Vagina (tissue), 2 donors: ENCODE data around the gene TMEM220.

Source experiments
- CTCF ChIP-seq, 3 experiments: fragments of 450-650 bp in 2 of 3; fragments of 200-600 bp in 1 of 3; sonication (generic) in 1 of 3; IDR thresholded peaks; one replicate each; pipeline ENCODE4 v1.5.1; 2017 to 2019; ENCODE audit warnings: antibody characterized with exemption in 3 of 3, mild to moderate bottlenecking in 2 of 3, moderate library complexity in 2 of 3
- POLR2A ChIP-seq, 2 donors: fragments of 450-650 bp; IDR thresholded peaks; one replicate each; pipeline ENCODE4 v1.6.1; 2017; ENCODE audit warnings: antibody characterized with exemption in 2 of 2, mild to moderate bottlenecking in 2 of 2, moderate library complexity in 2 of 2

GRCh38 chr17:10776381-10776780 lies 46.6 kb upstream of the TMEM220 start:
- TF ChIP-seq POLR2A (IDR thresholded peaks at IDR 0.05) (no peak), CTCF (IDR thresholded peaks at IDR 0.05) (no peak)
